Measurements from ENCODE around the gene MCC.

Gene MCC

GRCh38 chr5:113267361-113267900, 220.8 kb downstream of the MCC start:
- DNase-seq = no peak

- DNase-seq = no peak
Measured at GRCh38 chr5:113266913-113267227, 221.4 kb downstream of the MCC start.

- DNase-seq = no peak
Measured at GRCh38 chr5:113266227-113266912, 221.9 kb downstream of the MCC start.

- DNase-seq = no peak
Measured at GRCh38 chr5:113265190-113265589, 223.1 kb downstream of the MCC start.

- no peak for DNase-seq
Measured at GRCh38 chr5:113264046-113264445, 224.2 kb downstream of the MCC start.

GRCh38 chr5:113263545-113263944, 224.7 kb downstream of the MCC start:
- DNase-seq = no peak

- no peak for DNase-seq
Measured at GRCh38 chr5:113262674-113263073, 225.6 kb downstream of the MCC start.

- DNase-seq = no peak
Measured at GRCh38 chr5:113259034-113259433, 229.2 kb downstream of the MCC start.

GRCh38 chr5:113257545-113257944, 230.7 kb downstream of the MCC start:
- no peak for DNase-seq

GRCh38 chr5:113256671-113257452, 231.4 kb downstream of the MCC start:
- no peak for DNase-seq

- DNase-seq = no peak
Measured at GRCh38 chr5:113255579-113256386, 232.5 kb downstream of the MCC start.

- no peak for DNase-seq
Measured at GRCh38 chr5:113255105-113255504, 233.1 kb downstream of the MCC start.

- DNase-seq = no peak
Measured at GRCh38 chr5:113253037-113253436, 235.2 kb downstream of the MCC start.

GRCh38 chr5:113252066-113252465, 236.2 kb downstream of the MCC start:
- DNase-seq = no peak

GRCh38 chr5:113250341-113250953, 237.8 kb downstream of the MCC start:
- DNase-seq = no peak

- no peak for DNase-seq
Measured at GRCh38 chr5:113249206-113249605, 239.0 kb downstream of the MCC start.

- no peak for DNase-seq
Measured at GRCh38 chr5:113246361-113246870, 241.8 kb downstream of the MCC start.

GRCh38 chr5:113245427-113246225, 242.6 kb downstream of the MCC start:
- DNase-seq = no peak

GRCh38 chr5:113244966-113245365, 243.3 kb downstream of the MCC start:
- DNase-seq = no peak

GRCh38 chr5:113243349-113243664, 244.9 kb downstream of the MCC start:
- no peak for DNase-seq

- no peak for DNase-seq
Measured at GRCh38 chr5:113242481-113243348, 245.5 kb downstream of the MCC start.

All from activated gamma-delta T cell (primary cell).